Choroid plexus epithelial cell (primary cell): ENCODE results near the gene GALNT9.
A peak's percentile ranks its signal among the peaks of the same experiment; 100 is the strongest.

ENCODE experiments used
- DNase-seq: peaks from one replicate; pipeline ENCODE4 v3.0.0-alpha.2; 2010; ENCODE audit warnings: low read depth
- H3K4me3 ChIP-seq: 2 replicates; pipeline ENCODE4 v1.5.1; 2011; ENCODE audit warnings: low read depth, mild to moderate bottlenecking, control low read depth, low read length, moderate library complexity
- CTCF ChIP-seq: conservative IDR thresholded peaks from 2 replicates; pipeline ENCODE4 v1.5.1; 2011; ENCODE audit warnings: low read depth, mild to moderate bottlenecking, control low read depth, inconsistent platforms, low read length, moderate library complexity

GALNT9 gene

GRCh38 chr12:132357623-132358186 lies 28.3 kb upstream of the GALNT9 start:
- no peak for TF ChIP-seq CTCF
- DNase-seq = no peak
- no peak overlapping the region for H3K4me3 ChIP-seq

GRCh38 chr12:132356691-132357622 lies 27.6 kb upstream of the GALNT9 start:
- H3K4me3 ChIP-seq = no peak overlapping the region
- TF ChIP-seq CTCF = no peak
- peak; percentile 88 for DNase-seq

GRCh38 chr12:132355742-132356681 lies 26.6 kb upstream of the GALNT9 start:
- DNase-seq = no peak
- H3K4me3 ChIP-seq = no peak overlapping the region
- TF ChIP-seq CTCF = no peak

GRCh38 chr12:132354982-132355680 lies 25.7 kb upstream of the GALNT9 start:
- no peak for DNase-seq
- no peak overlapping the region for H3K4me3 ChIP-seq
- no peak for TF ChIP-seq CTCF

- no peak for TF ChIP-seq CTCF
- no peak overlapping the region for H3K4me3 ChIP-seq
- no peak for DNase-seq
Measured at GRCh38 chr12:132354211-132354981, 25.0 kb upstream of the GALNT9 start.

GRCh38 chr12:132353811-132354210 lies 24.4 kb upstream of the GALNT9 start:
- TF ChIP-seq CTCF = no peak
- no peak overlapping the region for H3K4me3 ChIP-seq

More at GRCh38 chr12:132353811-132354210, 24.4 kb upstream of the GALNT9 start:
- no peak for DNase-seq
